ENCODE measurements around the gene MICAL2.

The MICAL2 gene

DNA sequence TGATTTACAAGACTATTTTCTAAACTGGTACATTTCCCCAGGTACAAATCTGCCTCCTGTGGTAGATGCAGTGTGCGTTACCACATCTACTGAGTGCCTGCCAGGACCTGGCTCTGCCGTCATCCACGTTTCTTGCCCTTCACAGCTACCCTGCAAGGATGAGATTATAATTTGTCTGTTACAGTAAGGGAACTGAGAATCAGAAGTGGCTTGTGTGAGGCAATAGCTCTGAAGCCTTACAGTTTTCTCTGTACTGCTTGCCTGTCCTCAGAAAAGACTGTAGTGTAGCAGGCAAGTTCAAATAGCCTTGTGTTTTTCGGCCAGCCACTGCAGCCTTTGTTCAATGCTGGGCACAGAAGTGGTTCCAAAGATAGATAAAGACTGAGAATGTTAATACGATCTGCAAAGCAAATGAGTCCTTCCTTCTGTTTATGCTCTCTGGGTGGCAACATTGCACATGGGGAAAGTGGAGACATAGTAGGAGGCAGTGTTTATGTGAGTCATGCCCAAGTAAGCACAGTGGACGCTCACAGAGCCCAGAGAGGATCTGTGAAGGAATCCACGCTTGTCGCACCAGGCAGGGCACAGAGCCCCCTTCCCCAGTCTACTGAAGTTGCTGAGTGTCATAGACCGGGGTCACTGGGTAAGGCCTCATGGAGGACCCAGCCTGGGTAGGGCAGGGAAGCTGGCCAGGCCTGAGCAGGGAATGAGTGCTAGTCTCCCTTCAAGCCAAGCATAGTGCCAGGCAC is 49.1 kb downstream of the MICAL2 start:
- in situ Hi-C loops (cut with HindIII; ENCODE audit: low sequenced_read_pairs), result no loop called here
- no peak overlapping the region for H3K4me3 ChIP-seq (ENCODE audit: low read depth, low read length)
- TF ChIP-seq CTCF (IDR thresholded peaks at IDR 0.05; ENCODE audit: low read depth, low read length), result peak; percentile 20
- DNase-seq (ENCODE audit: low read depth, low spot score), result peak; percentile 94

DNA sequence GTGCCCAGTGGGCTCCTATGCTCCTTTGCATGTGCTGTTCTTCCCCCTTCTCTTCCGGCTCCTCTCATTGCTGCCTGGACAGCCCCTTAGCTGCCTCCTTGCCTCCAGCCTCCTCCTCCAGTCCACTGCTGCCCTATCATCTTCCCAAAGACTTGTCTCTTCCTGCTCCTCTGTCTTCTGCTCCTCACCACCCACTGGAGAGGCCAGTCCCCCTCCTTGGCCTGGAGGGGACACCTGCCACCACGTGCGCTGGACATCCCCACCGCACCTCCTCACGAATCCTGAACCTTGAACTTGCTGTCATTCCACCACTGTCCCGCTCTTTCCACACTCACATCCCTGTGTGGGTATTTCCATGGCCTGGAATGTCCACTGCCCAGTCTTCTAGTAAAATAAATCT is 49.8 kb downstream of the MICAL2 start:
- TF ChIP-seq CTCF (IDR thresholded peaks at IDR 0.05; ENCODE audit: low read depth, low read length), result no peak
- in situ Hi-C loops (cut with HindIII; ENCODE audit: low sequenced_read_pairs), result no loop called here
- H3K4me3 ChIP-seq (ENCODE audit: low read depth, low read length), result no peak overlapping the region
- DNase-seq (ENCODE audit: low read depth, low spot score), result no peak

DNA sequence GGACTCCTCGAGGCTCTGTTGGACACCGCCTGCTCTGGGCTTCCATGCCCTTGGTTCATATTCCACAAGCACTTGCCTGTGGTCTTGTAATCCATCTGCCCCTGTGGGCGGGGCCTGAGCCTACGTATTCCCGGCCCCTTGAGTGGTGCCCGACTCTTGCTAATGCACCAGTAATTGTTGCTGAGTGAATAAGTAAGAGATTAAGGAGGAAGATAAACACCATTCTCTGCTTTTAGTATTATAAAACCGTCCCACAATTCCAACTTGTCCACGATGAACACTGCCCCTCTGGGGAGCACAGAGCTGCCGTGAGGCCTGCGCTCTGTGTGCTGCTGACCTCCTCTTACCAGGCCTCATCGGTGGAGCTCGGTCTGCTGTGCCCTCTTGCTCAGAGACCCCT is 50.3 kb downstream of the MICAL2 start:
- H3K4me3 ChIP-seq (ENCODE audit: low read depth, low read length), result no peak overlapping the region
- no peak for DNase-seq (ENCODE audit: low read depth, low spot score)
- in situ Hi-C loops (cut with HindIII; ENCODE audit: low sequenced_read_pairs), result no loop called here
- TF ChIP-seq CTCF (IDR thresholded peaks at IDR 0.05; ENCODE audit: low read depth, low read length), result no peak

DNA sequence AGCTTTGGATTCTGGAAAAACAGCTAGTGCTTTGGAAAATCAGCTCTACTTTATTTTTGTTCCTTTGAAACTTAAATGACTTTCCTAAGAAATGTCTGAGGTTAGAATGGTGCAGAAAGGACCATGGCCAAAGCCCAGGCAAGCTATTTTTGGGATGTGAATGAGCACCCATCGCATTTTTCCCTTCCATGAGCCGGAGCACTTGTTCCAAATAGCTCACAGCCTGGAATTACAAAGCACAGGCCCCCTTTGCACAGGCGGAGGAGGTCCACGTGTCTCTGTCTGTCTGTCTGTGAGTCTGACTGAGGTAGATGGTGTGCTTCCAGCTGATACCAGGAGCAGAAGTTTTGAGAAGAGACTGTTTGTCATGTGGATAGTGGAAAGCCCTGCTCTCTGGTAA is 50.7 kb downstream of the MICAL2 start:
- no peak for DNase-seq (ENCODE audit: low read depth, low spot score)
- H3K4me3 ChIP-seq (ENCODE audit: low read depth, low read length), result no peak overlapping the region
- in situ Hi-C loops (cut with HindIII; ENCODE audit: low sequenced_read_pairs), result no loop called here
- no peak for TF ChIP-seq CTCF (IDR thresholded peaks at IDR 0.05; ENCODE audit: low read depth, low read length)

GRCh38 chr11:12161603-12162350 is 51.4 kb downstream of the MICAL2 start:
- no peak overlapping the region for H3K4me3 ChIP-seq (ENCODE audit: low read depth, low read length)
- in situ Hi-C loops (cut with HindIII; ENCODE audit: low sequenced_read_pairs), result no loop called here
- DNase-seq (ENCODE audit: low read depth, low spot score), result no peak
- no peak for TF ChIP-seq CTCF (IDR thresholded peaks at IDR 0.05; ENCODE audit: low read depth, low read length)

DNA sequence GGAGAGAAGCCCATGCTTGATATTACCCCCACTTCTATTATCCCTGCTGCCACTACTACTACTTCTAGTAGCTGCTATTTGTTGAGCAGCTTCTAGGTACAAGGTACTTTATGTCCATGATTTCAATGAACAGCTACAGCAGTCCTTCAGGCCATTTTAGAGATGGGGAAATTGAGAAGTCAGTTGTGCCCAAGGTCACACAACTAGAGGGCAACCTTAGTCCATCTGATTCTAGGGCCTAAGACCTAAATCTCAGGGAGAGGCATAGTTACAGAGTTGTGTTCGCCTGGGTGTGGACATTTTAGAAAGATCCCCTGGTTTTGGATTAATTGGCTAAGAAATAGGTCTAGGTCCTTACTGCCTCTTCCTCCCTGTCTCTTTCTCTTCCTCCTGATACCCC is 52.3 kb downstream of the MICAL2 start:
- DNase-seq (ENCODE audit: low read depth, low spot score), result no peak
- no peak for TF ChIP-seq CTCF (IDR thresholded peaks at IDR 0.05; ENCODE audit: low read depth, low read length)
- in situ Hi-C loops (cut with HindIII; ENCODE audit: low sequenced_read_pairs), result no loop called here
- no peak overlapping the region for H3K4me3 ChIP-seq (ENCODE audit: low read depth, low read length)
